ENCODE data around the gene ARMC8.

ARMC8 gene

DNA sequence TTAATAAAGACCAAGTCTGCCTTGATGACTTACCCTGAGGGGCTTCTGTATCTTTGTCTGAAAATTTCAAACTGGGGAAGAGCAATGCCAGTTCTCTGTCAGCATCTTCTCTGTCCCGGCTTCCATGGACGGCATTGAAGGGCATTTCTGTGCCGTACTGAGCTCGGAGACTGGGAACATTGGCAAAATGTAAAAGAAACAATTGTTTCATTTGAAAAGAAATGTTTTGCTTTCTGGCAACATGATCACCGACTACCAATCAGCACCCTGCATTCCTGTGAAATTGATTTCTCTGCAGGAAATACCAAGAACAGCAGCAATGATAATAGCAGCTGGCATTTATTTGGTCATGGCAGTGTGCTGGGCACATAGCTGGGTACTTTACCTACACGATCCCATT is 116.4 kb downstream of the ARMC8 start:
- Histone ChIP-seq H3K27me3 (ENCODE audit: insufficient read depth, low read depth) (no peaks in the 10 kb centered on the region), H3K27ac (no peak overlapping the region), H3K4me2 (no peak overlapping the region), H4K20me1 (ENCODE audit: insufficient read depth) (no peaks in the 10 kb centered on the region), H3K4me1 (ENCODE audit: low read depth, poor library complexity, severe bottlenecking) (no peaks in the 10 kb centered on the region), H3K36me3 (ENCODE audit: insufficient read depth) (no peaks in the 10 kb centered on the region), H2AFZ (ENCODE audit: low read depth) (no peak overlapping the region), H3K4me3 (IDR thresholded peaks at IDR 0.05; ENCODE audit: insufficient read depth, low read depth, low read length) (no peak overlapping the region), H3K9ac (no peak overlapping the region), H3K79me2 (ENCODE audit: insufficient read depth, low read depth) (no peaks in the 10 kb centered on the region)
- TF ChIP-seq, protein P1, sequence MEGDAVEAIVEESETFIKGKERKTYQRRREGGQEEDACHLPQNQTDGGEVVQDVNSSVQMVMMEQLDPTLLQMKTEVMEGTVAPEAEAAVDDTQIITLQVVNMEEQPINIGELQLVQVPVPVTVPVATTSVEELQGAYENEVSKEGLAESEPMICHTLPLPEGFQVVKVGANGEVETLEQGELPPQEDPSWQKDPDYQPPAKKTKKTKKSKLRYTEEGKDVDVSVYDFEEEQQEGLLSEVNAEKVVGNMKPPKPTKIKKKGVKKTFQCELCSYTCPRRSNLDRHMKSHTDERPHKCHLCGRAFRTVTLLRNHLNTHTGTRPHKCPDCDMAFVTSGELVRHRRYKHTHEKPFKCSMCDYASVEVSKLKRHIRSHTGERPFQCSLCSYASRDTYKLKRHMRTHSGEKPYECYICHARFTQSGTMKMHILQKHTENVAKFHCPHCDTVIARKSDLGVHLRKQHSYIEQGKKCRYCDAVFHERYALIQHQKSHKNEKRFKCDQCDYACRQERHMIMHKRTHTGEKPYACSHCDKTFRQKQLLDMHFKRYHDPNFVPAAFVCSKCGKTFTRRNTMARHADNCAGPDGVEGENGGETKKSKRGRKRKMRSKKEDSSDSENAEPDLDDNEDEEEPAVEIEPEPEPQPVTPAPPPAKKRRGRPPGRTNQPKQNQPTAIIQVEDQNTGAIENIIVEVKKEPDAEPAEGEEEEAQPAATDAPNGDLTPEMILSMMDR (conservative IDR thresholded peaks at IDR 0.05; ENCODE audit: low read depth, low read length) = no peak

DNA sequence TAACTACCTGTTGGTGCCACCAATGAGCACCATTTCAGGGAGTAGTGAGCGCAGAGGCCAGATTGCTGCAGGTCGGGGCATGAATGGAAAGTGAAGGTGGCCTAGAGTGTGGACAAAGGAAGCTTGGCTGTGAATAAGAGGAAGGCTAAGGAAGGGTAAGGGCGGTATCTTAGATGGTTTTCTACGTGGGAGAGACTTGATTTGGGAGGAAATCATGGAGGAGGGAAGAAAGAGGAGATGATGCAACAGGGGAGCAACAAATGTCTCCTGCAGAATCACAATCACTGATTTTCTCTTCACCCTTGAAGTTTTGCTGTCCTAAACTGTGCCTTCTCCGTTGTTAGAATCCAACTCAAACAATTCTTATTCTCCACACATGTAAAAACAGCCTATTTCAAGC is 120.8 kb downstream of the ARMC8 start:
- Histone ChIP-seq H3K27ac (no peak overlapping the region), H3K36me3 (ENCODE audit: insufficient read depth) (no peaks in the 10 kb centered on the region), H3K4me1 (ENCODE audit: low read depth, poor library complexity, severe bottlenecking) (no peaks in the 10 kb centered on the region), H3K9ac (no peak overlapping the region), H3K4me3 (IDR thresholded peaks at IDR 0.05; ENCODE audit: insufficient read depth, low read depth, low read length) (no peak overlapping the region), H3K79me2 (ENCODE audit: insufficient read depth, low read depth) (no peaks in the 10 kb centered on the region), H3K27me3 (ENCODE audit: insufficient read depth, low read depth) (no peaks in the 10 kb centered on the region), H2AFZ (ENCODE audit: low read depth) (no peak overlapping the region), H4K20me1 (ENCODE audit: insufficient read depth) (no peaks in the 10 kb centered on the region), H3K4me2 (no peak overlapping the region)
- TF ChIP-seq, protein P1 (conservative IDR thresholded peaks at IDR 0.05; ENCODE audit: low read depth, low read length) = no peak

- Histone ChIP-seq H3K9ac (no peak overlapping the region), H3K27me3 (ENCODE audit: insufficient read depth, low read depth) (no peaks in the 10 kb centered on the region), H3K4me1 (ENCODE audit: low read depth, poor library complexity, severe bottlenecking) (no peaks in the 10 kb centered on the region), H2AFZ (ENCODE audit: low read depth) (no peak overlapping the region), H3K27ac (no peak overlapping the region), H4K20me1 (ENCODE audit: insufficient read depth) (no peaks in the 10 kb centered on the region), H3K4me2 (no peak overlapping the region), H3K4me3 (IDR thresholded peaks at IDR 0.05; ENCODE audit: insufficient read depth, low read depth, low read length) (no peak overlapping the region), H3K36me3 (ENCODE audit: insufficient read depth) (no peaks in the 10 kb centered on the region), H3K79me2 (ENCODE audit: insufficient read depth, low read depth) (no peaks in the 10 kb centered on the region)
- TF ChIP-seq, protein P1 (conservative IDR thresholded peaks at IDR 0.05; ENCODE audit: low read depth, low read length) = no peak
Observed at GRCh38 chr3:138308783-138309182, 121.7 kb downstream of the ARMC8 start.

GRCh38 chr3:138310494-138310893 is 123.4 kb downstream of the ARMC8 start:
- no peaks in the 10 kb centered on the region for H3K36me3 ChIP-seq (ENCODE audit: insufficient read depth)
- TF ChIP-seq, protein P1 (conservative IDR thresholded peaks at IDR 0.05; ENCODE audit: low read depth, low read length) = no peak
- H3K27ac ChIP-seq = no peak overlapping the region
- H3K79me2 ChIP-seq (ENCODE audit: insufficient read depth, low read depth) = no peaks in the 10 kb centered on the region
- H3K4me1 ChIP-seq (ENCODE audit: low read depth, poor library complexity, severe bottlenecking) = no peaks in the 10 kb centered on the region
- H3K4me3 ChIP-seq (IDR thresholded peaks at IDR 0.05; ENCODE audit: insufficient read depth, low read depth, low read length) = no peak overlapping the region
- no peak overlapping the region for H3K4me2 ChIP-seq
- no peaks in the 10 kb centered on the region for H3K27me3 ChIP-seq (ENCODE audit: insufficient read depth, low read depth)
- H4K20me1 ChIP-seq (ENCODE audit: insufficient read depth) = no peaks in the 10 kb centered on the region
- H3K9ac ChIP-seq = no peak overlapping the region
- no peak overlapping the region for H2AFZ ChIP-seq (ENCODE audit: low read depth)

Data from KMS-11 (cell line).